Measurements from ENCODE around the gene AGBL4. TPM values are rescaled to one million over a fixed set of nuclear protein-coding genes. Genes with fewer than 3 reads are reported as not detected.

AGBL4 gene
- total and polyA plus RNA-seq, 2 of the 13 experiments (the other 11 are each of a cell fraction or from before 2014, with no cell fraction given), result not detected

GRCh38 chr1:48608882-48609281 lies 1414.9 kb downstream of the AGBL4 start:
- Histone ChIP-seq H3K4me3 (replicated peaks in 1 of 3; ENCODE audit: insufficient read depth in 1 of 3, low read depth in 2 of 3, low read length in 3 of 3) (no peak overlapping the region), H3K9ac (ENCODE audit: insufficient read depth, low read depth, low read length) (no peak overlapping the region), H4K20me1 (ENCODE audit: insufficient read depth, low read length) (no peaks in the 10 kb centered on the region), H3K27me3 (ENCODE audit: control insufficient read depth in 1 of 2, insufficient read depth in 2 of 2, low read length in 2 of 2) (peaks cover 0 to 14% of the 10 kb centered on the region in 2 experiments; a peak in 2 of 5 replicates), H3K9me3 (ENCODE audit: low read length) (no peaks in the 10 kb centered on the region), H3K79me2 (ENCODE audit: insufficient read depth, low read length) (no peaks in the 10 kb centered on the region), H3K4me1 (ENCODE audit: insufficient read depth, low read length) (no peaks in the 10 kb centered on the region), H3K4me2 (ENCODE audit: low read depth, low read length) (no peak overlapping the region), H2AFZ (ENCODE audit: low read length) (no peak overlapping the region), H3K36me3 (replicated peaks in 1 of 2; ENCODE audit: control insufficient read depth in 1 of 2, insufficient read depth in 2 of 2, low read length in 2 of 2) (no peaks in the 10 kb centered on the region), H3K27ac (ENCODE audit: extremely low read length, insufficient read depth, low read length) (no peak overlapping the region)
- ATAC-seq, result no peak
- no peak for FAIRE-seq
- no peak for DNase-seq (ENCODE audit: low spot score)
- POLR2A ChIA-PET, result no interaction called here
- TF ChIP-seq SAP130 (CRISPR knock-in tag; IDR thresholded peaks at IDR 0.05; ENCODE audit: low read depth) (no peak), DZIP1 (CRISPR knock-in tag; IDR thresholded peaks at IDR 0.05) (no peak), NFIB (CRISPR knock-in tag; IDR thresholded peaks at IDR 0.05; ENCODE audit: borderline replicate concordance) (no peak), ZNF546 (CRISPR knock-in tag; conservative IDR thresholded peaks at IDR 0.05) (no peak), THAP9 (CRISPR knock-in tag; IDR thresholded peaks at IDR 0.05; ENCODE audit: borderline replicate concordance) (no peak), ZNF280B (CRISPR knock-in tag; IDR thresholded peaks at IDR 0.05; ENCODE audit: borderline replicate concordance) (no peak), ZNF616 (CRISPR knock-in tag; IDR thresholded peaks at IDR 0.05; ENCODE audit: low read depth) (no peak), SIN3B (IDR thresholded peaks at IDR 0.05; ENCODE audit: low read length) (no peak), ZBTB38 (CRISPR knock-in tag; IDR thresholded peaks at IDR 0.05) (no peak), ZNF33B (CRISPR knock-in tag; IDR thresholded peaks at IDR 0.05) (no peak), YEATS2 (CRISPR knock-in tag; IDR thresholded peaks at IDR 0.05; ENCODE audit: borderline replicate concordance) (no peak), ZNF589 (CRISPR knock-in tag; conservative IDR thresholded peaks at IDR 0.05) (no peak)
- intact Hi-C loops (cut with micrococcal nuclease; ENCODE audit: unreplicated experiment), result no loop called here
- 2% methylated on average over 4 of the region's 4 CpGs for WGBS (ENCODE audit: low lambda C conversion rate)
- CTCF ChIA-PET (ENCODE audit: low intra/inter-chr PET ratio, low total read pairs), result no interaction called here
- in situ Hi-C loops (cut with HindIII; ENCODE audit: extremely low pct_ligation_motif_present, low pct_unique_long_range_greater_than_20kb), result no loop called here
- BruUV-seq (replicated peaks), result no TSS peak
